SK-N-DZ (cell line): ENCODE measurements around the gene LRGUK.

Experiments
- DNase-seq: peaks from one replicate; pipeline ENCODE4 v3.0.0-alpha.2; 2015; ENCODE audit warnings: low spot score

Gene LRGUK

DNA sequence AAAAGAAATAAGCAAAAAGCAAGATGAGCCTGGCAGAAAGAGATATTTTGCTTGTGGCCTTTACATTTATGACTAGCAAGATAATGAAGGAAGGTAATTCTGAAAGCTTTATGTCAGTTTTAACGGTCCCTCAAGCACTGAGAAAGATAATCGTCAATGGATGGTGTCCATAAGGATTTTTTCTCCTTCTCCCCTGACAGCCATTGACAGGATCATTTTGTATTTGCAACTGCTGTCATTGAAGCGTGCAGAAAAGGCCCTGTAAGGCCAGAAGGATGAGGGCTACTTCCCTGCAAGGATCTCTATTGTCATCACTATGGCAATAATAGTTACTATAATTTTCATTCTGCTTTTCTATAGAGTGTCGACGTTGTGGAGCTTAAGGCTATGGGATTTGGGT lies 994 bp upstream of the LRGUK start:
- no peak for DNase-seq

DNA sequence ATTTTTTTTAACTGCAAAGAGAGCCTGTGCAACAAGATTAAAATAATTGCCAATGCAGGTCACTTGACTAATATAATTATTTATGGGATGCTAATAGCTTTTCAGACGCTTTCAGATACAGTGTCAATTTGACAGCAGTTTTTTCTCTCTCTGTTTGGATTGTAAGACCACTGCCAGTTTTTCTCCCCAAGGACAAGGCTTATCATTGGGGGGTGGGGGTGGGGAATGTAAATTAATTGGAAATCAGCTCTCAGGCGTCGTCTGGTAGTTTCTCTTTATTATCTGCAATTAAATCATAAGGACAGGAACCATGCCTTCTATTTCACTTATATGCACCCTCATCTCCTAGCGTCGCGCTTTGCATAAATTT lies 559 bp upstream of the LRGUK start:
- no peak for DNase-seq

DNA sequence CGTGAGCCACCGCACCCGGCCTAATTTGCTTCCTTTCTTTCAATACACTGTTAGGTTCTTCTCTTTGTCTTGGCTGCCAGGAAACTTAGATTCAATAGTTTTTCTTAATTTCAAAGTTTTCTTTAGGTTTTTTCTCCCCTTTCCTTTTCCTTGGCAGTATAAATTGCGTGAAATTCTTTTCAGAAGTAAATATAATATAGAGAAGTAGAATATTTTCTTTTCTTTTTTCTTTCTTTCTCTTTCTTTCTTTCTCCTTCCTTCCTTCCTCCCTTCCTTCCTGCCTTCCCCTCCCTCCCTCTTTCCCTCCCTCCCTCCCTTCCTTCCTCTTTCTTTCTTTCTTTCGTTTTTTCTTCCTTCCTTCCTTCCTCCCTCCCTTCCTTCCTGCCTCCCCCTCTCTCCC lies 1.7 kb downstream of the LRGUK start:
- DNase-seq, result no peak

DNA sequence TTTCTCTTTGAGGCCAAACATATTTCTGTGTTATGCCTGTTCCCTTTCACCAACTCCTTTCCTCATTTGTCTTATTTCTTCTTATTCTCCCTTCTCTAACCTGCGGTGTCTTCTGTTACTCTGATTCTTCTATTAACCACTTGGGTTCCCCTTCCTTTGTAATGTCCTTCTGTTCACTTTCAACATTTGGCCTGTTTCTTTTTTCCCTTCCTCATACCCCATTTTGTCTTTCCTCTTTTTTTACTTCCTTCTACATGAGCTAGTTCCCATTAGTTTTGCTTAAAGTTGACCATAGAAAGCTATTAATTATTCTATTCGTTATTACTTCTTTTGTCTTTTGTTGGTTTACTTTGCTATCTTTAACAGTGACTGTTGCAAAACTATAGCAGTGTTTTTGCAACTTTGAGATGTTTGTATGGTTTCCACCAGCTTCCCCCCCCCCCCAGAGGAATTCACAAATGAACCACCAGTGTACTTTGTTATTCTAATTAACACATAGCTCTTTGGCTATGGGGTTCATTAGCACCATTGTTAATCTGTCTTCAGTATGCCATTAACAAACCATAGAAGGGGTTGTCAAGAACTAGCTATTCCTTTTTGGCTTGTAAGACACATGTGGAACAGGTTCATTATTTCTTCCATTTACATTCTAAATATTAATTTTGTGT lies 2.9 kb downstream of the LRGUK start:
- no peak for DNase-seq

DNA sequence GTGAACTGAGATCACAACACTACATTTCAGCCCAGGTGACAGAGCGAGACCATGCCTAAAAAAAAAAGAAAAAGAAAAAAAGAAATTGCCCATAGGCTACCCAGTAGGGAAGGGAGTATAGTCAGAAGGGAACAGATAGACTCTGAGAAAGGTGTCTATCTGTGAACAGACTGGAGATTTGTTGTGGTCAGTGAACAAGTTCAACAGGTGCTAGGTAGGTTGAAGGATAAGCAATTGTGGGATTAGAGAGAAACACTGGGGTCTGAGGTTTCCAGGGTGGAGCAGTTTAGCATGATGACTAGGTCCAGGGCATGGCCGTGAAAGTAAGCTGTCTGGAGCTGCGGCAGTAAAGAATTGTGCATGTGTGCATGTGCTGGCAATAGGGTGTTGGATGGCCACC lies 6.9 kb downstream of the LRGUK start:
- no peak for DNase-seq

DNA sequence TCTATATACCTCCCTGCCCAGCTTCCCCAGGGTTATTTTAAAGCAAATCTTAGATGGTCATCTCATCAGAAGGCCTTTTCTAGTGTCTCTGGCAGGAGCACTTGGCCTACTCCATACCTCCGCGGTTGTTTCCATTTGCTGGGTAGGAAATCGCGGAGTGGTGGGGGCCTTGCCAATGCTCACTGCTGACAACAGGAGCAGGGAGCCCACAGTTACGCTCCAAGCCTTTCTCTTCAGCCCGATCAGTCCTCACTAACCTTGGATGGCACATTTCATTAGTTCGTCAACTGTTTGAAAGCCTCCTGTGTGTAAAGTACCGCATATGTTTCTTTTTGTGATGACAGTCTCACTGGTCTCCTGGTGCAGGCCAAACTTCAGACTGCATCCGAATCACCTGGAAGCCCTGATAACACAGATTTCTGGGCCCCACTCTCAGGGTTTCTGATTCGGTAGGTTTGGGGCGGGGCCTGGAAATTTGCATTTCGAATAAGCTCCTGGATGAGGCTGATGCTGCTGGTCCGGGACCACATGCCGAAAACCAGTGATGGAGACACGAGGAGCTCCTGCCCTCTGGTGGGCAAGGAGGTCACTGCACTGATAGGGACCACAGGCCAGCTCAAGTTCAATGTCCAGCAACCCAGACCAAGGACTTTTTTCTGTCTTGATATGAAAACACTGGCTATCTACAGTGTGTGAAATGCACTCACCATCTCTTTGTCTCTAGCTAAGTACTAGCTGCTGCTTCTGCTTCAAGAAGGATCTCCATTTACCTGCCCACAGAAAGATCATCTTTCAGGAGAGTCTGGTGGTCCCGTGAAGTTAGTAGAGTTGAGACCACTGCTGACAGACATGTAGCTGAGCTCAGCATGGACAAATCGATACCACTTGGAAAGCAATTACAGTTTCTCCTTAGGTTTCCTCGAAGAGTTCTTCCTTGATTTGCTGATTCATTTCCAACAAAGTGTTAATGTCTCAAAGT lies 14.0 kb downstream of the LRGUK start:
- peak; percentile 71 for DNase-seq

DNA sequence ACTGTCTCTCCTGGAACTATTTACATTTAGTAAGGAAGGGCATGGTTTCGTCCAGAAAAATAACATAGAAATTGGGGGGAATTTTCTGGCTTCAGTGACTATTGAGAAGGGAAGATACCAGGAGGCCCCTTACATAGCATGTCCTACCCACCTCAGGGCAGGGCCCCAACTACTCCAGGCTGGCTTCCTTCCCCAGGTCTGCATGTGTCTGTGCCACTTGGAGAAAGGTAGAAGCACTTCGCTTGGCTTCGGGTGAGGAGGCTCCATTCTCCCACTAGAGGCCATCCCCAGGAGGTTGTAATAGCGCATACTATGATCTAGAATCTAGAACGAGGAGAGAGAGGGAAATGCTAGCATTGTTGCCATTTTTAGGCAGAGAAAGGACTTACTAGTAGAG lies 14.7 kb downstream of the LRGUK start:
- DNase-seq, result no peak

DNA sequence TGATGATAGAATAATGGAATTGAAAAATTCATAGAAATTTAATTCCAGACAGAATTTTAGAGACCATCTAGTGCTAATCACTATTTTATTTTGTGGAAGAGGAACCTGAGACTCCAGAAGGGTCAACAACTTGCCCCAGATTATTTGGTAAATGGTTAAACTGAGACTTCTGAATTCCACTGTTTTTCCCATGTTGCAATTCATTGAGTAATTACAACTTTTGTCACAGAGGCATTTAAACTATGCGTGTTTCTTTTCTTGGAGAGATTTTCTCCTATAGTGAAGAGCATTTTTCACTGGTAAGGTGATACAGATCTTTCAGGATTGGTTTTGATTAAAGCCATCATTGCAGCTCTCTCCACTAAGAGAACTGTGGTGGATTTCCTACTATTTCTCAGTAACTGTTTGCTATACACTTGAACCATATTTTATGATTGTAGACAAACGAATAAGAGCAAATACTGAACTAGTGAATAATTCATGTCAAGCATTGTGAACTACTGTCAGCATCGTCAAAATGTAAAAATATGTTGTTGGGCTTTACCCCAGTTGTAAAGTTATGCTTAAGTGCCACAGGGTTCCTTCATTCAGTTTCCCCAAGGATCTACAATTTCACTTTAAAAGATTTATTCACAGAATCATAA lies 26.5 kb downstream of the LRGUK start:
- no peak for DNase-seq

DNA sequence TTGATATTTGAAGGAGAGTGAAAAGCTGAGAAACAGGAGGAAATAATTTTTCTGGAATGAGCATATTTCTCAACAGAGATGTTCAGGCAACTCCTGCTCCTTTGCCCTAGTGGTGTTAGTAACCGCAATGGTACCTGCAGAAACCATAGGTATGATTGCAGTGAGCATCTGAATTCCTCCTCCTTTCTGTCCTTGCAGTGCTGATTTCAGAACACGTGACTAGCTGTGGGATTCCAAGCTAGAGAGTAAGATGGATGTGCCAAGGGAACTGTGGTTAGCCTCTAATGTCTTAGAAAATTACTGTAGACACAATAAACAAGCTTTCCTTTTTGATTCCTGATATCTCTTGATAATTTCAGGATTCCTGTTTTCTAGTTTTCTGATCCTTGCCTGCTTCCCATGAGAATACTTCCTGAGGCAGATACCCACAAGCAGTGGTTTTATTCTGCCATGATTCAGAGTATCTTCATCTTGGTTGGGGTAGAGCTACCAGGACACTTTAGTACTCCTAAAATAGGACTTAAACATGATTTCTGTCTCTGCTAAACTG lies 27.5 kb downstream of the LRGUK start:
- DNase-seq, result no peak

DNA sequence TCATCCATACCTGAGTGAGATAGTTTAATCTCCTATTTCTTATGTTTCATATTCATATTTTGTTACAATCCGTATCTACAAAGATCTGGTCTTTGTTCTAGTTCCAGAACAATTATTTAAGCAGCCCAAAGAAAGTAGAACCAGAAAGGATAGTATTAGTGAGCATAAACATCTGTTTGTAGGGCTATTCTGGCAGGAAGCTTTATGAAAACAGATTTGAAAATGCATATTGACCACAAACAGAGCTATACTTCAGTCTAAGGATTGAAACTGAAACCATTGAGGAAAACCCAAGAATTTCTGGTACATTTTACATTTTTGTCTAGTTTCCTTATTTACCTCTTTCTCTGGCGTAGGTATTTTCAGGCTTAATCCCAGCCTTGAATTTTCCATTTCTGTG lies 28.1 kb downstream of the LRGUK start:
- no peak for DNase-seq

DNA sequence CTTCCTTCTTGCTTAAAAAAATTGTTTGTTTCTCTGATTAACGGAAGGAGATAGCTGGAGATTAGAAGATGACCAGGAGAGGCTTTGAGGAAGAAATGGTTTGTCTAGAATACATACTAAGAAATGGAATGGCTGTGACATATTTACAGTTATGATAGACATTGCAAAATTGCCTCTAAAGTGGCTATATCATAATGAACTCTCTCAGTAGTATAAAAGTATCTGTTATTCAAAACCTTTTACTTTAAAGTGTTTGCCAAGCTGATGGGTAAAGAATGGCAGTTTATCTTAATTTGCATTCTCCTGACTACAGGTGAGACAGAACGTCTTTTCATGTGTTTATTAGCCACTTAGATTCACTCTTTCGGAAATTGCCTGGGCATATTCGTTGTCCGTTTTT lies 28.7 kb downstream of the LRGUK start:
- no peak for DNase-seq

DNA sequence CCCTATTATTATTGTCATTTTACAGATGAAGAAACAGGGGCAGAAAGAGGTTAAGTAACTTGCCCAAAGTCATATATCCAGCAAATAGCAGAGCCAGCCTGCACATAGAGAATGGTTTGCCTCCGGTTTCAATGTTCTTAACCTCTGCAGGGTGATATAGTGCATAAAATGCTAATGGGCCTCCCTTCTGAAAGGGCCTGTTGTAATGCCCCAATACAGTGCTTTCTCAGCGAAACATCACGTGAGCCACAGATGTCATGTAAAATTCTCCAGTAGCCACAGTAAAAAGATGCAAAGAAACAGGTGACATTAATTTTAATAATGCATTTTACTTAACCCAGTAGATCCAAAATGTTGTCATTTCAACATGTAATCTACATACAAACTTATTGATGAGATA lies 38.1 kb downstream of the LRGUK start:
- DNase-seq, result no peak

DNA sequence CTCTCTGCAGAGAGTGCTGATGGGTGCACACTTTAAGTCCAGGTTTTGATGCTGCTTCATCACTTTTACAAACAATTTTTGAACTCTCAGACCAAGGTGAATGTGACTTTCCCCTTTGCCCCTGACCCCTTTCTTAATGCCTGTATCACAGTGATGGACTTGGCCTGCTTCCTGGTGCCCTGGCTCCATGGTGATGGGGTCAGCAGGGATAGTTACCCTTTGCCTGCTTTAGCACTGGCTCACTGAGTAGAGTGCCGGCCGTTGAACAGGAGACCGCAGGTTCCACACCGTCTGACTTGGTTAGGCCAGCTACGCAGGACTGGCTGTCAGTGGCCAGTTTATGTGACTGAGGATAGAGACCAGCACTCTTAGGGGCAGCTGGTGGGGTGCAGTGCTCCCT lies 40.1 kb downstream of the LRGUK start:
- no peak for DNase-seq

DNA sequence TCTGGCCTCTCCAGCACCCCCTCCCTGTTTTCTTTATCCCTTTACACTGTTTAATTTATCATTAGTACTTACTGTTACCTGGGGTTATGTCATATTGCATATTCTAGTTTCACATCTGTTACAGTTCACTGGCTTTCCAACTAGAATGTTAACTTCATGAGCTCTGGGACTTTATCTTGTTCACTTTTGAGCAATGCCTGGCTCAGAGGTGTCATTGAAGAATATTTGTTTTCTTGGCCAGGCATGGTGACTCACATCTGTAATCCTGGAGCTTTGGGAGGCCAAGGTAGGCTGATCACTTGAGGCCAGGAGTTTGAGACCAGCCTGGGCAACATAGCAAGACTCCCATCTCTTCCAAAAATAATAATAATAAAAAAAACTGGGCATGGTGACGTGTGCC lies 40.7 kb downstream of the LRGUK start:
- DNase-seq, result no peak

DNA sequence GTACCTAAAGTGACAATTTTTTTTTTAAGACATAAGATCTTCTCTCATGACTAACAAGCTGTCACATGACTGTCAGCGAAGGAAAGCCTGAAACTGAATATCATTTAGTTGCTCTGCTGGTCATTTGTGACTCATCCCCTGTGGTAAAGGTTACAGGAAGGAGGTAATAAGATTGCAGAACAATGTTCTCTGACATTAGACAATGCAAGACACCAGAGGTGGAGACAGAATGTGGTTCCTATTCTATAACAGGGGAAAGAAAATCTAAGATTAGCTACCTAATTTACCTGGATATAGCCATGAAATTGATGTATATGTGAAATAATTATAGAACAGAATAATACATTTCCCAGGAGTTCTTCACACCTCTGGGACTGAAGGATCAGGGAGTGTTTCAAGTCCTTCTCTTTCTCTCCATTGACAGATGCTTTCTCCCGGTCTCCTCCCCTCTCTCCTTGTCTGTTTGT lies 47.7 kb downstream of the LRGUK start:
- DNase-seq, result no peak

DNA sequence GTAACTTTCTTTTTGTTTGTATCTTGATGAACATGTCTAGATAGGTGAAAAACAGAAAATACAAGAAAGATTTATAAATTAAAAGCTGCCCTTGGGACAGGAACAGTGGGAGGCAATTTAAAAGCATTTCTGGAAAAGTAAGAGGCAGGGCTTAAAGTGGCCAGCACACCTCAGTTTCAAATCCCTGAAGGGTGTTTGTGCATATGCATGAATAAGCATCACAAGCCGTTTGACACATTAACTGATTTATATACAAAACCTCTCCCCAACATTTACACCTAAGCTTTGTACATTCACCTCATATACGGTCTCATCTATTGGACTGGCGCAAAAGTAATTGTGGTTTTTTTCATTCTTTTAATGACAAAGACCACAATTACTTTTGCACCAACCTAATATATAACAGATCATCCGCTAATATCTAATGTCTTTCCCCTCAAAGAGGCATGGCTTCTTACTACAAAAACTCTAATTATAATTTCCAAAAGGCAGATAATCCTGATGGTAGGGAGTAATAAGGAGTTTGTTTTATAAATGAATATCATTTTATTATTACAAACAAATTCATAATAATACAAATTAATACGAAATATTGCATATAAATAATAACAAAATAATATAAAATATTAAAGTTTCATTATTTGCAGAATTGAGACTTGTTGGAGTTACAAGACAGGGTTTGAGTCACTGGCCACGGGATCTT lies 48.3 kb downstream of the LRGUK start:
- no peak for DNase-seq

DNA sequence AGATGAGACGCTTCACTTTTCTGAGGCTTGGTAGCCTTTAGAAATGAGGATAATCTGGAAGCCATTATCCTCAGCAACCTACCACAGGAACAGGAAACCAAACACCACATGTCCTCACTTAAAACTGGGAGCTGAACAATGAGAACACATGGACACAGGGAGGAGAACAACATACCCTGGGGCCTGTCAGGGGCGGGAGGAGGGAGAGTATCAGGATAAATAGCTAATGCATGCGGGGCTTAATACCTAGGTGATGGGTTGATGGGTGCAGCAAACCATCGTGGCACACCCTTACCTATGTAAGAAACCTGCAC lies 48.9 kb downstream of the LRGUK start:
- peak; percentile 6 for DNase-seq

DNA sequence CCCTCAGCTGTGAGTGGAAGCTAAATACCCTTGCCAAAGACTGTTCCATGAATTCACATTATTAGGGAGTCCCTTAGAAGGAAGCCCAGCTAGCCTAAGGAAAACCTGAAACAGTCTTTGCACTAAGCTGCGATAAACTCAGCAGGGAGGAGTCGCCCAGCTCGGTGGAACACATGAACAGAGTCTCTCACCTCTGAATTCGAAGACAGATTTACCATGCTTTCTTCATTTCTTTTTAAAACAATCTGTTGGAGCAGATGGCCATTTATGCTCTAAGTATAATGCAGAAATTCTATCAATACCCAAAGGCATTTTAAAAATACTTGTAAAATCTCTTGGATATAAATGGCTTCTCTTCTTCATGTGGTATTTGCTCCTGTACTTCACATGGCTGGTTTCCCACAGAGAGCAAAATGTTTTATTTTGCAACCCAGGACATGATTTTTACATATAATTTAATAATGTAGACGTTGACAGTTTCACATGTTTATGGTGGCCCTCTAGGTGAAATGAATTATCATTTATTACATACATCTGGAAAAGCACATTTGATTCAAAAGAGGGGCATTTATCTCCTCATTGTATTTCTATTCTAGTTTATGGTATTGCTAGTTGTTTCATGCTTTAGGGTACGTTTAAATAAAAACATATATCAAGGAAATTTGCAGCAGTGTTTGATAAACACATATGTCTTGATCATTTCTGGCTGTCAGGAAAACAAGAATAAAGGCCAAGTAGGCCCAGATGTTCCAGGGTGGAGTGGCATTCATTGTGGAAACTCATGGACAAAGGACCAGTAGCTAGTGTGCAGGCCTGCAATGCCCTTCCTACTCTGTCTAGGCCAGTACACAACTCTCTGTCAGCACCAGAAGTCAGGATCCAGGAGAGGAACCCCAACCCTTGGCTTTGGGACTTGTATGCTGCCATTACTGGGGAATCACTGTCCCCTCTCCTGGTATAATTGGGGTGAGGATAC lies 52.2 kb downstream of the LRGUK start:
- DNase-seq, result no peak

DNA sequence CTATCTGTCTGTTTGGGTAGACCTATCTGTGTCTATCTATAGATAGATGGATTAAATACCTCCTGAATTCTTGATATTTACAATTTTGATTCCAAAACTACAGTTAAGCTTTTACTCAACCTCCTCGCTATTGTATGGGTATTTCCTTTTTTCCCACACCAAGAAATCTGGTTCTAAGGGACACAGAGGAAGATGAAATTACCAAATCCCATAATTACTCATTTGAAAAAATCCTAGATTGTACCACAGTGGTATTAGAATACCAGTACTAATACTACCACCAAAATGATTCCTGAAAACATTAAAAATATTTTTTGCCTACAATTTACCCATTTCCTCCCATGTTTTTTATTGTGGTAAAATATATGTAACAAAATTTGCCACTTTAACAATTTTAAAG lies 53.2 kb downstream of the LRGUK start:
- no peak for DNase-seq

DNA sequence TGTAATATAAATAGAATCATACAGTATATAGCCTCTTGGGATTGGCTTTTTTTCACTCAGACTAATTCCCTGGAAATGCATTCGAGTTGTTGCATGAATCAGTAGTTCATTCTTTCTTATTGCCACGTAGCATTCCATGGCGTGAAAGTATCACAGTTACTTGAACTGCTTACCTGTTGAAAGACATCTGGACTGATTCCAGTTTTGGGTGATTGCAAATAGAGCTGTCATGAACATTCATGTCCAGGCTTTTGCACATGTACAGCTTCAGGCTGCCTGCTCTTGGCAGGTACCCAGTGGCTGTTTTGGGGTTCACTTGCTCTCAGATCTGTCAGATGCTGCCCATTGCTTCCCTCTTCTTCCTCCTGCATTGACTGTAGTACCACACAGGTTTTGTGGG lies 54.9 kb downstream of the LRGUK start:
- DNase-seq, result no peak

DNA sequence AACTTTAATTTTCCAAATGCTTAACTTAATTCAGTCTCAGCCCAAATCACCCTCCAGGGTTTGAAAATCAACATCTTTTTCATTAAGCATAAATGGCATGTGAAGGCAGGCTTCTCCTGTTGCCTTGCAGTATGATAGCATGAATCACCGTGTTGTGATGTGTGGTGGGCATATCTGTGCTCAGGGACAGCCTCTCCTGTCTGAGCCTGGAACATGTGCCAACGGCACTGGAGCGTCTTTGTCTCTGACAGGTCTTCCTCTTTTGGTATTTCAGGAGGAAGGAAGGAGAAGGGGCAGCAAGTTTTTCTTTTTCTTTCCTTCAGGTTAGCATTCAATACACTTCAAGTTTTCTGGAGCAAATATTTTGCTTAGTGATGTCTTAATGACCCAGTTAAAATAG lies 57.6 kb downstream of the LRGUK start:
- DNase-seq, result no peak
